Measurements from ENCODE around the gene HOXB1. TPM values are rescaled to one million over a fixed set of nuclear protein-coding genes. Genes with fewer than 3 reads are reported as not detected.

Gene HOXB1
- total RNA-seq, 1 donor from 2014 or later = not detected

- DNase-seq (ENCODE audit: low spot score) = no peak
Observed at GRCh38 chr17:48555258-48556228, 24.7 kb upstream of the HOXB1 start.

DNA sequence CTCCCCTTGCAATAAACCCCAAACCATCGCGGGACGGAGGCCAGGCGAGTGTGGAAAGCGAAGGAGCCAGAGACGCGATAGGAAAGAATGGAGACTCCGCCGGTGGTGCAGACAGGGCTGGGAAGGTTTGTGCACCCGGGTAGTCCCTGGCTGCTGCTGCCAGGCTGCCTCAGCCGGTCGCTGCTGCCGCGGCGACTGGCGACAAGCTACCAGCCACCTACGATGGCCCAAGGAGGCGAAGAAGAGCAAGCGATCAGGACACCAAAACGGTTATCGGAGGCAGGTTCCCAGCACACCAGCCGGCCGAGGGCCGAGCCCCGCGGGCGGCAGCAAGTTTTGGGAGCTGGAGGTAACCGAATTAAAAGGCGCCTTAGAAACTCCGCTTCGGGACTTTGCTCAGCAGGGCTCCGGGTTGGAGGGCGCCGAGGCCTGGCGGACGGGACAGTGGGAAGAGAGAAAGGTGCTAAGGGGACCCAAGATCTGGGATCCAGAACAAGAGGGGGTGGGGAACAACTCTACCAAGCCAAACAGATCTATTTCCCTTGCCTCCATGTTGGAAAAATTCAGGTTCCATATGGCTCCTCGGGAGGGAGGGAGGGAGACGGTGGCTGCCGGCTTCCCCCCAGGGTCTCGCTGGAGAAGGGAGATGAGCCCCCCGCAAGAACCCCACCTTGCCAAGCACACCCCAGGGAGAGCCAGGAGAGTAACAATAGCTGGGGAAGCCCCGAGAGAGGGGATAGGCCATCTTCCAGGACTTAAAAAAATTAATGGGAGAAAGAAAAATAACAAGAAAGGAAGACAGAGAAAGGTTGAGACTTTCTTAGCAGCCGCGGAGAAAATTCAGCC lies 23.8 kb upstream of the HOXB1 start:
- no peak for DNase-seq (ENCODE audit: low spot score)

- DNase-seq (ENCODE audit: low spot score) = no peak
Observed at GRCh38 chr17:48553826-48554225, 23.0 kb upstream of the HOXB1 start.

GRCh38 chr17:48553190-48553547 lies 22.4 kb upstream of the HOXB1 start:
- DNase-seq (ENCODE audit: low spot score) = no peak

DNA sequence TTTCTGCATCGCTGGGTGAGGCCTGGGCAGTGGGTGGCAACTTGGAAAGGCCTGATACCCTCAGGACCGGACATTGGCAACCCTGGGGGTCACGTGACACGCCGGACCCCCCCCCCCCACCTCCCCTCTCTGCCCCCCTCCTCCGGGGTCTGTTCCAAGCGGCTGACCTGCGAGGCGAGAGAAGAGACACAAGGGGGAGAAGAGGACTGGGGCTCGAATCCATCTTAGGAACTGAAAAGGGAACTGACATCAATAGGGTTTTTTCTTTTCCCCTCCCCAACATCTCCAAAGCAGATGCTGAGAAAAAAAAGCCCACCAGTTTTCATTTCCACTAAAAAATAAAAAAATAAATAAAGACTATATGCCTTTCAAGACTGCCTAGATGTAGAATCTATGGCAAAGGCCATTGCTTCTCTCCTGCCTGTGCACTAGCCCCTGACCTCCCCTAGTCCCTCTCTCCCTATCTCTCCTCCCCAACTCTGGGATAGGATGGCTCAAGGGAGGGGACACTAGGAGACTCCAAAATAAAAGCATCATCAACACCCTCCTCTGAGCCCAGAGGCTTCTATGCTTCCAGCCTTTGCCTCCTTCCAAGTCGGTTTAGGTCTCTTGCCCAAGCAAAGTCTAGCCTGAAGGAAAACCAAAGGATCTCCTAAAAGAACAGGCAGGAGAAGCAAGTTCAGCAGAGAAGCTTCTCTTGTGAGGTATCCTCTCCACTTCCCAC lies 21.8 kb upstream of the HOXB1 start:
- no peak for DNase-seq (ENCODE audit: low spot score)

DNA sequence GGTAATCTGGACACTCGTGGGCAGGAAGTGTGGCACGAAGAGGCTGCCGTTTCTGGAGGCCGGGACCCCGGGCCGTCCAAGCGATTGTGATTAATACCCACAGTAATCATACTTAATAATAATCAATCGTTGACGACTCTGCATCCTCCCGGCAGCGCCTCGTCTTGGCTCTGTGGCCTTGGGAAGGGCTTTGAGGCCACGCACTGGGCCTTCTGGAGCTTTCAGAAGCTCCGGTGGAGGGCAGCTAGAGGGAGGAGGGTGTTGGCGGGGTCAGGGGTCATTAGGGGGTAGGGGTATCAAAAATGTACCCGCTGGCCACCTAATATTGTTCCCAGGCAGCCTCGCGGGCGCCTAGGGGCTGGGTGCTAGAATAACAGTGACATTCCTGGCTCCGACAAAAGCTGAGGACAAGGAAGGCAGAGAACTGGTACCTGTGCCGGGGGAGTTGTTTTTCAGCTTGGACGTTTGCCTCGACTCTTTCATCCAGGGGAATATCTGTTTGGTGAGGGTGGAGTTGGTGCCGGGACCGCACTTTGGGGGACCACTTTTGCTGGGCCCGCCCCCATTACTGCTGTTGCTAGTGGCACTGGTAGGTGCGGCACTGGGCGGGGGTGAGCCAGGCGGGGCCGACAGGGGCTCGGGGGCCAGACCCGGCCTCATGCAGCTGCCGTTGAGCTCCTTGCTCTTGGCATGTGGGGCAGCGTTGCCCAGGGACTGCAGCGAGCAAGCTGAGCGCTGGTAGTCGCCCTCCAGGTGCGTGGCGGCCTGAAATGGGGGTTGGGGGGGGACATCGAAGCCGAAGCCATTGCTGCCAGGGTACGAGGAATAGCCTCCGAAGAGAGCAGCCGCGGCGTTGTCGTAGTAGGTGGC lies 21.0 kb upstream of the HOXB1 start:
- DNase-seq (ENCODE audit: low spot score) = no peak

DNA sequence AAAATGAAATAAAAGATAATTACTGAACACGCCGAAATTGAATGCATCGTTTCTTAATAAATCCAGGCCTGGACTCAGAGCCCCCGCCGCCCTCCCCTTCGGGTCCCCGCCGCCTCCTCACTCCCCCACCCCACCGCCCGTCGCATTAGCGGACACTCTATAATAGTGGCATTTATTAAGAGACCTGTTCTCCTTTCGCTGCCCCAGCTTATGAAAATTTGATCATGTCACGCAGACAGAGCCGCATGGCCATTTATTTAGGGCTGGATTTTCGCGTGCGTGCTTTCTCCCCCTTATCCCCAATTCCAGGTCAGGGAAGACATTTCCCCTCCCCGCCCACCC lies 20.4 kb upstream of the HOXB1 start:
- DNase-seq (ENCODE audit: low spot score) = no peak

GRCh38 chr17:48550502-48551213 lies 19.8 kb upstream of the HOXB1 start:
- DNase-seq (ENCODE audit: low spot score) = no peak

DNA sequence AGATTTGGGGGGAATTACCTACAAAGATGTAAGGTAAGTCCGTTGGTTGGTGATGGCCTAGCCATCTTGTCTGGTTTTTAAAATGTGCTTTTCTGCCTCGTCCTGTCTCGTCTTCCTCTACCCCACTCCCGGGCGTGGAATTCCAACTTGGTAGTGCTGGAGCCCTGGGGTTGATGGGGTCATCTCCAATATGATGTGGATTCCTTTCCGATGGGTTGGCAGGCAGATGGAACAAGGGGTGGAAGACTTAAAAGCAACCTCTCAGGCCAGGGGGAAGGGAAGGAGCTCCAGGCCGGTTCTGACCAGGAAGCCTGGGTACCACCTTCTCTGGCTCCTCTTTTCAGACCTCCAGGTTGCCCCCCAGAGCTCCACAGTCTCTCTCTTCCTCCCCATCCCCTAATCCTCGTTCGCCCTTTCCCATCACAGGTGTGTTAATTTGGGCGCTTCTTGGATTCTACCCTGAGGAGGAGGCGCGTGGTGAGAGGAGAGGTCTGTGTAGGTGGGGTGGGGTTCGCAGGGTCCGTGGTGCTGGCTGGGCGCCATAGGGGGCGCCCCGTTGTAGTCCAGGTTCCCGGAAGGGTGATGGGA lies 19.2 kb upstream of the HOXB1 start:
- no peak for DNase-seq (ENCODE audit: low spot score)

GRCh38 chr17:48549281-48549630 lies 18.4 kb upstream of the HOXB1 start:
- no peak for DNase-seq (ENCODE audit: low spot score)

GRCh38 chr17:48548523-48549280 lies 17.9 kb upstream of the HOXB1 start:
- DNase-seq (ENCODE audit: low spot score) = no peak

DNA sequence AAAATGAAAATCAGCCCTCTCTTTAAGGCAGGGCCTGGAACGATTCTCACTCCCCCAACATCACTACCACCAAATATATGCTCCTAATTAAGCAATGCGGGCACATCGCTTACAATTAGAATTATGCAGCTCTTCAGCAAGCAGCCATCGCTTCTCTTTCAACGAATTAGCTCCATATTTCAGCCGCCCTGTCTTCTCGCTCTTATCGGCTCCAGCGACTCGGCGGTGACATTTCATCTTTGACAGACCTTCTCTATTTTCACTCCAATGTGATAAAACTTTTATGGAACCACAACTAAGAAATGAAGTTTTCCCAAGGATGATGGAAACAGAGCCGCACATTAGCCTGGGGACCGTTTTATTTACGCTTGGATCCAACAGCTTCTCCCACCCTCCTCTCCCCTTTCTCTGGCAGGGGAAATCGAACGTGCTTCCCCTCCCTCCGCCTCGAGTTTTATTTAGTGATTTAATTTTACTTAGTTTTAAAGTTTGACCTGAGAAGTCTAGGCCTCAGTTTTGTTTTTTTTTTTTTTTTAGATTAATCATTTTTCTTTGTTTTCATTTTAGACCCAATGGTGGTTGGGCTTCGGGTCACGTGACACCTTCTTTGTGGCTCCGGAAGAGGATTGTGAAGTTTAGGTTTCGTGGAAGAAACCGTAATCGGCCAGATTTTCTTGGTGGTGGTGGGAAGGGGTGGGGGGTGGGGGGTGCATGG lies 17.2 kb upstream of the HOXB1 start:
- no peak for DNase-seq (ENCODE audit: low spot score)

GRCh38 chr17:48546924-48547807 lies 16.4 kb upstream of the HOXB1 start:
- no peak for DNase-seq (ENCODE audit: low spot score)

- DNase-seq (ENCODE audit: low spot score) = no peak
Observed at GRCh38 chr17:48546137-48546923, 15.5 kb upstream of the HOXB1 start.

DNA sequence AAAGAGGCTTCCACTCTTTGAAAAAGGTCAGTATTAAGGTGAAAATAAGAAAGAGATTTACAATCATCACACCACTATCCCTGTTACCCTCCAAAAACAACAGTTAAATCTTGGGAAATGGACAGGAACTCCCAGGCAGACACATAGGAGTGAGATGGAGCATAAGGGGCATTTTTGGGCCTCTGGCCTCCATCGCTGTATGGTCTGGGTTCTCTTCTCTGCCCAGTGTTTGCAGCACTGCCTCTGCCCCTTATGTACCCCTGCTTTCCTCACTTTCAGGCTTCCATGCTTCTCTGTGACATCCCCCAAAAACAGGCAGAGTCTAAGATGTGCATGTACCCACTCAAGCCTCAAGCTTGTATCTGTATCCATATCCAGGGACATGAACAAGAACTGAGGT lies 14.7 kb upstream of the HOXB1 start:
- no peak for DNase-seq (ENCODE audit: low spot score)

DNA sequence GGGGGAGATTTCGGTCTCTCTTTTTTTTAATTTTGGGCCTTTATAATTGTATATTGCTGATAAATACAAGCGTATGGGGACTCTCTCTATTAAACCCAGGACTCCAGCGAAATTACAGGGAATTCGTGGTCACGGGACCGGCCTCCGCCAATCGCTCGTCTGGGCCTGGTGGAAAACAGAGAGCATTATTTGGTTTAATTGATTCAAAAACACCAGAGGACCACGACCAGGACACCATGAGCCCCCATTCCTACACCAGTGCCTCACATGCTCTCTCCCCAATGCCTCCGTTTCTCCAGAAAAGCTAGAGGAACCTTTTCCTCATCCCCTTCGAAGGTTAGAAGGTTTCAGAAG lies 14.2 kb upstream of the HOXB1 start, which contains the start of gene HOXB2:
TSS of gene HOXB2 (minus strand) at position 88 of the 354 bp plus-strand sequence. CDS start 198 bp downstream, outside the sequence.
- DNase-seq (ENCODE audit: low spot score) = no peak

Measured in mesenteric fat pad (tissue), 1 donor.